H1 (cell line): ENCODE measurements around the gene BBX.

Source experiments
- ATF3 ChIP-seq: IDR thresholded peaks from 2 replicates; pipeline ENCODE4 v1.6.1; 2011; ENCODE audit warnings: low read depth, mild to moderate bottlenecking, low read length; ENCODE audit not compliant: insufficient read depth
- CHD2 ChIP-seq: IDR thresholded peaks from 2 replicates; pipeline ENCODE4 v1.6.1; 2012; ENCODE audit warnings: low read length, improper control_type of control experiment
- JUND ChIP-seq: IDR thresholded peaks from 2 replicates; pipeline ENCODE4 v1.6.1; 2011; ENCODE audit warnings: mild to moderate bottlenecking, improper control_type of control experiment, low read length
- POLR2A ChIP-seq, 2 experiments: IDR thresholded peaks; 1 replicate in 1 of 2; 2 replicates in 1 of 2; pipeline ENCODE4 v1.6.1; 2011; ENCODE audit warnings: low read depth in 2 of 2, low read length in 2 of 2, mild to moderate bottlenecking in 2 of 2; ENCODE audit errors: control extremely low read depth in 1 of 2
- RAD21 ChIP-seq, 2 experiments: IDR thresholded peaks in 1 of 2; conservative IDR thresholded peaks in 1 of 2; 2 replicates each; pipeline ENCODE4 v1.6.1; 2011; ENCODE audit warnings: low read depth in 2 of 2, low read length in 2 of 2, improper control_type of control experiment in 1 of 2, inconsistent platforms in 1 of 2, mild to moderate bottlenecking in 1 of 2, moderate library complexity in 1 of 2
- SP4 ChIP-seq: IDR thresholded peaks from 2 replicates; pipeline ENCODE4 v1.6.1; 2012; ENCODE audit warnings: low read length, inconsistent platforms
- USF2 ChIP-seq: IDR thresholded peaks from 2 replicates; pipeline ENCODE4 v1.6.1; 2011; ENCODE audit warnings: low read length, improper control_type of control experiment
- TF ChIP-seq, protein P1 (sequence below), 3 experiments: IDR thresholded peaks; 1 replicate in 2 of 3; 2 replicates in 1 of 3; pipeline versions ENCODE4 v1.5.1 to v1.6.1; 2011; ENCODE audit warnings: low read length in 3 of 3, mild to moderate bottlenecking in 3 of 3, inconsistent platforms in 2 of 3, low read depth in 1 of 3, moderate library complexity in 1 of 3; ENCODE audit not compliant: insufficient read depth in 1 of 3; ENCODE audit errors: control extremely low read depth in 1 of 3

DNA sequence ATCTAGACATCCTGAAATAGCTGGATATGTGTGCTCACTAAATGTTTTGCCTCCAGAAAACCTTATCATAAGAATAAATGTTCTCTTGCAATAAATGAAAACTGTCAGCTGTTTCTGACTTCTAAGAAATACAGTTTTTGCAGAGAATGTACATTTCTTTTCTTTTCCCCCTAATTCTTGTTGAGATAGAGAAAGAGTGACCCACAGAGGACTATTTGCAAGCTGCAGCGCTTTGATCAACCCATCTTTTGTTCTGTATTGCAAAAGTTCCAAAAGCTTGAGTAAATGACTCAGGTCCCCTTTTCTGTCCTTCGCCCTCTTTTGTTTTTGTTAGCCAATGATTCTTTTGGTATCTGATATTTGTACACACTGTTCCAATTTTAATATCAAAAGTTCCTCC, 141.9 kb downstream of the BBX start:
- TF ChIP-seq, protein P1, sequence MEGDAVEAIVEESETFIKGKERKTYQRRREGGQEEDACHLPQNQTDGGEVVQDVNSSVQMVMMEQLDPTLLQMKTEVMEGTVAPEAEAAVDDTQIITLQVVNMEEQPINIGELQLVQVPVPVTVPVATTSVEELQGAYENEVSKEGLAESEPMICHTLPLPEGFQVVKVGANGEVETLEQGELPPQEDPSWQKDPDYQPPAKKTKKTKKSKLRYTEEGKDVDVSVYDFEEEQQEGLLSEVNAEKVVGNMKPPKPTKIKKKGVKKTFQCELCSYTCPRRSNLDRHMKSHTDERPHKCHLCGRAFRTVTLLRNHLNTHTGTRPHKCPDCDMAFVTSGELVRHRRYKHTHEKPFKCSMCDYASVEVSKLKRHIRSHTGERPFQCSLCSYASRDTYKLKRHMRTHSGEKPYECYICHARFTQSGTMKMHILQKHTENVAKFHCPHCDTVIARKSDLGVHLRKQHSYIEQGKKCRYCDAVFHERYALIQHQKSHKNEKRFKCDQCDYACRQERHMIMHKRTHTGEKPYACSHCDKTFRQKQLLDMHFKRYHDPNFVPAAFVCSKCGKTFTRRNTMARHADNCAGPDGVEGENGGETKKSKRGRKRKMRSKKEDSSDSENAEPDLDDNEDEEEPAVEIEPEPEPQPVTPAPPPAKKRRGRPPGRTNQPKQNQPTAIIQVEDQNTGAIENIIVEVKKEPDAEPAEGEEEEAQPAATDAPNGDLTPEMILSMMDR (IDR thresholded peaks at IDR 0.05; ENCODE audit: control extremely low read depth in 1 of 3, insufficient read depth in 1 of 3, low read depth in 1 of 3, low read length in 3 of 3): peak in 1 of 3 experiments; percentile 13; a peak in 1 of 4 replicates
- TF ChIP-seq USF2: no peak
- TF ChIP-seq RAD21 (IDR thresholded peaks at IDR 0.05 in 1 of 2, conservative IDR thresholded peaks at IDR 0.05 in 1 of 2; ENCODE audit: low read depth in 2 of 2, low read length in 2 of 2): peak; percentile 30 to 38; a peak in 3 of 4 replicates
- TF ChIP-seq POLR2A (IDR thresholded peaks at IDR 0.05; ENCODE audit: control extremely low read depth in 1 of 2, low read depth in 2 of 2, low read length in 2 of 2): no peak
- TF ChIP-seq CHD2: no peak
- no peak for TF ChIP-seq JUND
- TF ChIP-seq SP4: no peak
- TF ChIP-seq ATF3: no peak
